Muscle of leg (tissue), 11 donors: ENCODE data around the gene YKT6. TPM values are rescaled to one million over a fixed set of nuclear protein-coding genes. Genes with fewer than 3 reads are reported as not detected.

ENCODE experiments used
- DNase-seq: peaks from one replicate; pipeline ENCODE4 v3.0.0; 2013
- H3K27ac ChIP-seq: one replicate; pipeline ENCODE4 v1.5.1; 2013; ENCODE audit warnings: mild to moderate bottlenecking, low read length, control low read depth
- H3K27me3 ChIP-seq: one replicate; pipeline ENCODE4 v1.6.1; 2013; ENCODE audit warnings: low read length; ENCODE audit not compliant: control insufficient read depth, insufficient read depth
- H3K36me3 ChIP-seq: one replicate; pipeline ENCODE4 v1.6.1; 2013; ENCODE audit warnings: low read length; ENCODE audit not compliant: control insufficient read depth, insufficient read depth
- H3K4me1 ChIP-seq: one replicate; pipeline ENCODE4 v1.6.1; 2013; ENCODE audit warnings: low read length; ENCODE audit not compliant: control insufficient read depth, insufficient read depth
- H3K4me3 ChIP-seq: one replicate; pipeline ENCODE4 v1.5.1; 2013; ENCODE audit warnings: low read length, control low read depth
- H3K9me3 ChIP-seq: replicated peaks from 2 replicates; pipeline ENCODE4 v1.6.1; 2013; ENCODE audit warnings: low read depth, low read length; ENCODE audit not compliant: control insufficient read depth
- WGBS: methylation state at CpG from one replicate; pipeline ENCODE4 v1.1.5; 2013; ENCODE audit warnings: missing lambda C conversion rate; ENCODE audit not compliant: insufficient coverage; 5-methylcytosine and 5-hydroxymethylcytosine counted together
- polyA plus RNA-seq, 8 donors: library from polyadenylated mRNA; unstranded; fragments of 120-200 nt; gene quantifications; one replicate each; pipeline versions ENCODE4 v1.2.1 to v1.2.3, GENCODE V29; 2013; ENCODE audit warnings: inconsistent platforms in 1 of 8, low replicate concordance in 1 of 8; ENCODE audit not compliant: insufficient read length in 8 of 8, insufficient read depth in 1 of 8
- total RNA-seq: library from RNA; stranded (reverse); fragments of 120-200 nt; gene quantifications from one replicate; pipeline ENCODE4 v1.2.4, GENCODE V29; 2013

The YKT6 gene
- total and polyA plus RNA-seq, 9 donors = 37.9 to 77.2 (median 72.1) TPM

- H3K36me3 ChIP-seq = peaks cover 83% of the 10 kb centered on the region
- 91% methylated on average over 7 of the region's 7 CpGs for WGBS
- DNase-seq = no peak
Measured at GRCh38 chr7:44208085-44208484, 7.3 kb downstream of the YKT6 start.

GRCh38 chr7:44210107-44210506 is 9.3 kb downstream of the YKT6 start:
- peaks cover 23% of the 10 kb centered on the region for H3K4me1 ChIP-seq
- H3K36me3 ChIP-seq = peaks cover 87% of the 10 kb centered on the region
- H3K4me3 ChIP-seq = no peak overlapping the region
- no peak for DNase-seq
- no peaks in the 10 kb centered on the region for H3K27me3 ChIP-seq
- H3K9me3 ChIP-seq = no peaks in the 10 kb centered on the region
- no peak overlapping the region for H3K27ac ChIP-seq
- 100% methylated on average over 2 of the region's 5 CpGs for WGBS

More at GRCh38 chr7:44208085-44208484, 7.3 kb downstream of the YKT6 start:
- no peak overlapping the region for H3K4me3 ChIP-seq
- H3K27ac ChIP-seq = no peak overlapping the region
- H3K9me3 ChIP-seq = no peaks in the 10 kb centered on the region
- peaks cover 5% of the 10 kb centered on the region for H3K4me1 ChIP-seq
- no peaks in the 10 kb centered on the region for H3K27me3 ChIP-seq

DNA sequence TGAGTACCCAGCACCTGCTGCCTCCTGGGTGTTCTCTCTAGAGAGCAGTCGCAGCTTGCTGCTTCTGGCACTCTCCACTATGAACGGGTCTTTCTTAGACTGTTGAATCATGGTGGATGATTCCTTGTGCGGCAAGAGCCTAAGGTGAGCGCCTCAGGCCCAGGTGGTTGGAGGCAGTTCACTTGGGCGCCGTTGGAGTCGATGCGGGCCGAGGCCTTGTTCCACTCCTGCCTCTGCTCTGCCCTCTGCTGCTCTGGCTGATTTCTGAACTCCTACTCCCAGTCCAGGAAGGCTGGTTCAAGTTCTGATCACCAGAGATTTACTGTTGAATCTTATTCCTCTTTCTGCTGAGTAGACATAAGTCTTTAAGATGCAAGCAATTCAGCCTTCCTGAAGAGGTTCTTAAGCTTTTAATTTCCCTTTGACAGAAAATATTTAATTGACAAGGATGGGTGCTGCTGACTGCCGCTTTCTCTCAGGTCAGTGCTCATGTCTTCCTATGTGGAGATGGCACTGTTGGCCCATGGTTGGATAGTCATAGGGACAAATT is 10.4 kb downstream of the YKT6 start:
- Histone ChIP-seq H3K4me1 (peaks cover 32% of the 10 kb centered on the region), H3K27me3 (no peaks in the 10 kb centered on the region), H3K9me3 (no peaks in the 10 kb centered on the region), H3K36me3 (peaks cover 77% of the 10 kb centered on the region), H3K4me3 (no peak overlapping the region), H3K27ac (no peak overlapping the region)
- 79% methylated on average over 7 of the region's 10 CpGs for WGBS
- DNase-seq = no peak

DNA sequence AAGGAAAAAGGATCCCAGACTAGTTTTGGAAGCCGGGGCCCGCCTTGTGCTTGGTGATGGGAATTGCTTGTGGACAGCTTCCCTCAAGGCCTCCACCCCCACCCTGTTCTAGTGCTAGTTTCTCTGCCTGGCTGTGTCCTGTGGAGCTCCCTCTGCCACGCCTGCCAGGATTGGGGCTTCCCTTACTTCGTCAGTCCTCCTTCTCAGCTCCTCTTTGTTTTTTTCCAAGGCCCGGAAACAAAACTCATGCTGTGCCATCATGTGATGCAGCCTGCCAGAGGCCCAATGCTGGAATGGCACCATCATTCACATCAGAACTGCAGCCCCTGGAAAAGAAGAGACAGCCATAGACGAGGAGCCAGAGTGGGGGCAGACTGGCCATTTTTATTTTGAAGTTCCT is 11.2 kb downstream of the YKT6 start:
- DNase-seq = no peak
- peaks cover 40% of the 10 kb centered on the region for H3K4me1 ChIP-seq
- H3K27me3 ChIP-seq = no peaks in the 10 kb centered on the region
- no peak overlapping the region for H3K4me3 ChIP-seq
- H3K9me3 ChIP-seq = no peaks in the 10 kb centered on the region
- H3K27ac ChIP-seq = no peak overlapping the region
- peaks cover 69% of the 10 kb centered on the region for H3K36me3 ChIP-seq
- WGBS = 76% methylated on average over 4 of the region's 6 CpGs

DNA sequence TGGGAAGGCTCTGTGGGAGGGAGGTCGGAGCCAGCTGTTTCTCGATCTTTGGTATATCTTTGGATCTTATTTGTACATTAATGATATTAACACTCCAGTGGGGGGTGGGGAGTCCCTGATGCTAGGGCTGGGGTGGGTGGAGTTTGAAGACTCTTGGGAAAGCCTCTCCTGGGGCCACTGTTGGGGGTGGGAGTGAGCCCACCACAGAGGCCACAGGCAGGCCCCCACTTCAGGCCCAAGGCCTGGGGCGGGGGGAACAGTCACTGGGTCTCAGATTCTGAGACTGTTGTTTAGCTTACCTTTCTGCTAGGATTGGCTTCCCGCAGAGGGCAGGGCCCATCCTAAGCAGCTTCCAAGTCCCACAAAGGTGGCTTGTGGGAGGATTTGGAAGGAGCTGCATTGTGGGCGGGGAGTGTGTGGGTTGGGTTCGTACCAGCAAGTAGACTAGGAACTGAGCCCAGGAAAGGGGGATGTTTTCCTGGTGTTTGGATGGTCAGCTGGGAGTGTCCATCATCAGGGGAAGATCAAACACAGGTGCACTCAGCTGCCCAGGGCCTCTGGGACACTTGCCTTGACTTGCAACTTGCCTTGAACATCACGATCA is 11.9 kb downstream of the YKT6 start:
- Histone ChIP-seq H3K36me3 (peaks cover 63% of the 10 kb centered on the region), H3K4me3 (no peak overlapping the region), H3K27me3 (no peaks in the 10 kb centered on the region), H3K9me3 (no peaks in the 10 kb centered on the region), H3K27ac (no peak overlapping the region), H3K4me1 (peaks cover 47% of the 10 kb centered on the region)
- peak; percentile 55 for DNase-seq
- WGBS = 77% methylated on average over 4 of the region's 7 CpGs

GRCh38 chr7:44213206-44213876 is 12.6 kb downstream of the YKT6 start:
- DNase-seq = no peak
- no peaks in the 10 kb centered on the region for H3K27me3 ChIP-seq
- H3K36me3 ChIP-seq = peaks cover 57% of the 10 kb centered on the region
- 86% methylated on average over 1 of the region's 3 CpGs for WGBS
- H3K9me3 ChIP-seq = no peaks in the 10 kb centered on the region
- H3K4me3 ChIP-seq = no peak overlapping the region
- peak overlapping the region; percentile 60 for H3K27ac ChIP-seq
- H3K4me1 ChIP-seq = peaks cover 53% of the 10 kb centered on the region

DNA sequence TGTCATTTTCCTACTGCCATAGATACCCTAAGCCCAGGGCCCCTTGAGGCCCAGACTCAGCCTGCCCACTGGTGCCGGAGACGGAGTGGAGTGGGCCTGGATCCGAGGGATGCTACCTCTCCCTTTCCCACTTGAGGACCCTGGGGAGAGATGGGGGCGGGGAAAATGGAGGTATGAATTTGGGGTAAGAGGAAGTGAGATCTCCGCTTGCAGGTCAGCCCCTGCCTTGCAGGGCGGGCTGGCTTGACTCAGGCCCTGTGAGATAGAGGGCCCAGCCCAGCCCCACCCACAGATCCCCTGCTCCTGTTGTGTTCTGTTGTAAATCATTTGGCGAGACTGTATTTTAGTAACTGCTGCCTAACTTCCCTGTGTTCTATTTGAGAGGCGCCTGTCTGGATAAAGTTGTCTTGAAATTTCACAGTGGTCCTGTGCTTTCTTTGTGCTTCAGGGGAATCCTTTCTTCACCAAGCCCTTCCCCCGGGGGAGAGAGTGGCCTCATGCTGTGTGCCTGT is 13.2 kb downstream of the YKT6 start:
- Histone ChIP-seq H3K27me3 (no peaks in the 10 kb centered on the region), H3K36me3 (peaks cover 51% of the 10 kb centered on the region), H3K27ac (peak overlapping the region; percentile 60), H3K4me1 (peaks cover 59% of the 10 kb centered on the region), H3K9me3 (peaks cover 3% of the 10 kb centered on the region), H3K4me3 (no peak overlapping the region)
- no peak for DNase-seq
- WGBS = 53% methylated on average over 3 of the region's 9 CpGs

DNA sequence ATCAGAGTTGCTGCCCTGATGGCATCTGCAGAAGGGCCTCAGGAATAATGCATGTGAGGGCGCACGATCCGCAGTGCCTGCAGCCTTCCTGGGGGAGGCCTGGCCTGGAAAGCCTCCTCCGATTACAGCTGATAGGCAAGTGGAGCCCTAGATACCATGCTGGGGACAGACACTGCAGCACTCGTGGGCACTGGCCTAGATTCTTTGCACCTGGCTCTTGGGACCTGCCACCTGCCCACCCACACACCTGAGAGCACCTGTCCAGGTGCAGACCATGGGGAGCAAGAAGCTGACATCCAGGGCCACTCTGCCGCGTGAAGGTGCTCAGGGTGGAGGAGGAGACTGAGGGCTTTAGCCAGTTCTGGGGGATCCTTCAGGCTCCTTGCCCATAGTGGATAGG is 14.8 kb downstream of the YKT6 start:
- no peak overlapping the region for H3K4me3 ChIP-seq
- peaks cover 60% of the 10 kb centered on the region for H3K4me1 ChIP-seq
- WGBS = 85% methylated on average over 4 of the region's 7 CpGs

GRCh38 chr7:44216019-44216418 is 15.2 kb downstream of the YKT6 start:
- H3K4me3 ChIP-seq = no peak overlapping the region
- H3K36me3 ChIP-seq = peaks cover 31% of the 10 kb centered on the region
- DNase-seq = no peak
- 62% methylated on average over 8 of the region's 8 CpGs for WGBS
- peaks cover 9% of the 10 kb centered on the region for H3K9me3 ChIP-seq
- H3K27me3 ChIP-seq = peaks cover 2% of the 10 kb centered on the region
- H3K27ac ChIP-seq = peak overlapping the region; percentile 20
- H3K4me1 ChIP-seq = peaks cover 60% of the 10 kb centered on the region

More for the DNA sequence above, 14.8 kb downstream of the YKT6 start:
- peaks cover 2% of the 10 kb centered on the region for H3K27me3 ChIP-seq
- peaks cover 9% of the 10 kb centered on the region for H3K9me3 ChIP-seq
- no peak overlapping the region for H3K27ac ChIP-seq
- H3K36me3 ChIP-seq = peaks cover 36% of the 10 kb centered on the region
- no peak for DNase-seq

DNA sequence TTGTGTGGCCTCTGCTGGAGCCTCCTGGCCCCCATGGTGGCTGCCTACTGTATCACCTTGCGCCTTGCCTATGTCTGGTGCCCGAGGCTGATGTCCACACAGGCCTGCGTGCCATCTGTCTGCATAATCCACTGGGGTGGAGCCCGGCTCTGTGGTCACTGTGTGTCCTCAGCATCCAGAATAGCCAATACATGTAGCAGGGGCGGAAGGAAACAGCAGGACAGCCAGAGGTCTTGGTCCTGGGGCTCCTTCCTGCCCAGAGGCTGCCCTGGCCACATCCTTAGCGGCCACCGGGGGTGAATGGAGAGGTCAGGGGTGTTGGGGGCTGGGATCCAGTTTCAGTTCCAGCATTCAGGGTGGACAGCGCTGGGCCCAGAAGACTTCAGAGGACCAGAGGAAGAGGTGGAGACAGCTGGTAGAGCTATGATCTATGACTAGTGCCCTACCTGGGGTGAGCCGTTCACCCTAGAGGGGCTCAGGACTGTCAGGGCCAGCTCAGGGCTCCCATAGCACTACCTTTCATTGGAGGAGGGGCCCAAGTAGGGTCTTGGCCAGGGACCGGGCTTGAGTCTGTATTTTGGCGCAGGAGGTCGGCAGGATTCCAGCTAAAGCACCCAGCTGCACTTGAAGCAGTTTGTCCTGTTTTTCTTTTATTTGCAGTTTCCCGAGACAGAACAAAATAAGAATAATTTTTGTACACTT is 15.9 kb downstream of the YKT6 start:
- WGBS = 54% methylated on average over 11 of the region's 13 CpGs
- Histone ChIP-seq H3K4me1 (peaks cover 62% of the 10 kb centered on the region), H3K27me3 (peaks cover 2% of the 10 kb centered on the region), H3K27ac (peak overlapping the region; percentile 62), H3K4me3 (no peak overlapping the region), H3K36me3 (peaks cover 24% of the 10 kb centered on the region), H3K9me3 (peaks cover 9% of the 10 kb centered on the region)
- DNase-seq = peak; percentile 58
